ENCODE results near the gene DAB1.

DNA sequence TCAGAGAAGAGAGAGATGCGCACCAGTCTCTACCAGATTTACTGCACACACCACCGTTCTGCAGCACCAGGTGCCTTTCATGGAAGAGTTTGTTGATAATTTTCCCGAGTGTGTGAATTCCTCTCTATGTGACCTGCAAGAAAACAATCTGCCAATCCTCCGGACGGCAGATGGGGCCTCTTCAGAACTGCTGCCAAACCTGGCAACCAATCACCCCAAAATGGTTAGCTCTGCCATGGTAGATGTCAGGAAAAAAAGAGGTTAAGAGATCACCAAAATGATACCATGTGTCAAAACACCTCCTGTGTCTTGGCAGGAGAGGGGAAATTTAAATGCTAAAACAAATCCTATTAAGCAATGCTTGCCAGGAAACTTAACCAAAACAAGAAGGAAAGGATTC is 96.5 kb downstream of the DAB1 start:
- TF ChIP-seq BCL11A (IDR thresholded peaks at IDR 0.05; ENCODE audit: low read depth in 2 of 2, low read length in 2 of 2) (no peak), EP300 (IDR thresholded peaks at IDR 0.05; ENCODE audit: borderline replicate concordance in 1 of 2, low read depth in 2 of 2, low read length in 2 of 2) (no peak), SRF (IDR thresholded peaks at IDR 0.05; ENCODE audit: low read depth, low read length) (no peak), POLR2AphosphoS5 (IDR thresholded peaks at IDR 0.05; ENCODE audit: low read depth, low read length) (no peak), EGR1 (IDR thresholded peaks at IDR 0.05; ENCODE audit: borderline replicate concordance, low read depth, low read length) (no peak), YY1 (IDR thresholded peaks at IDR 0.05; ENCODE audit: low read depth, low read length) (no peak), TAF1 (IDR thresholded peaks at IDR 0.05; ENCODE audit: low read depth, low read length) (no peak), TEAD4 (IDR thresholded peaks at IDR 0.05; ENCODE audit: low read depth, low read length) (no peak), RAD21 (IDR thresholded peaks at IDR 0.05 in 1 of 2, conservative IDR thresholded peaks at IDR 0.05 in 1 of 2; ENCODE audit: low read depth in 2 of 2, low read length in 2 of 2) (no peak), RXRA (IDR thresholded peaks at IDR 0.05; ENCODE audit: insufficient read depth, low read depth, low read length) (no peak), SIN3A (conservative IDR thresholded peaks at IDR 0.05 in 1 of 2, IDR thresholded peaks at IDR 0.05 in 1 of 2; ENCODE audit: low read depth in 1 of 2, low read length in 2 of 2) (no peak)
- TF ChIP-seq, protein P1, sequence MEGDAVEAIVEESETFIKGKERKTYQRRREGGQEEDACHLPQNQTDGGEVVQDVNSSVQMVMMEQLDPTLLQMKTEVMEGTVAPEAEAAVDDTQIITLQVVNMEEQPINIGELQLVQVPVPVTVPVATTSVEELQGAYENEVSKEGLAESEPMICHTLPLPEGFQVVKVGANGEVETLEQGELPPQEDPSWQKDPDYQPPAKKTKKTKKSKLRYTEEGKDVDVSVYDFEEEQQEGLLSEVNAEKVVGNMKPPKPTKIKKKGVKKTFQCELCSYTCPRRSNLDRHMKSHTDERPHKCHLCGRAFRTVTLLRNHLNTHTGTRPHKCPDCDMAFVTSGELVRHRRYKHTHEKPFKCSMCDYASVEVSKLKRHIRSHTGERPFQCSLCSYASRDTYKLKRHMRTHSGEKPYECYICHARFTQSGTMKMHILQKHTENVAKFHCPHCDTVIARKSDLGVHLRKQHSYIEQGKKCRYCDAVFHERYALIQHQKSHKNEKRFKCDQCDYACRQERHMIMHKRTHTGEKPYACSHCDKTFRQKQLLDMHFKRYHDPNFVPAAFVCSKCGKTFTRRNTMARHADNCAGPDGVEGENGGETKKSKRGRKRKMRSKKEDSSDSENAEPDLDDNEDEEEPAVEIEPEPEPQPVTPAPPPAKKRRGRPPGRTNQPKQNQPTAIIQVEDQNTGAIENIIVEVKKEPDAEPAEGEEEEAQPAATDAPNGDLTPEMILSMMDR (IDR thresholded peaks at IDR 0.05; ENCODE audit: control extremely low read depth in 1 of 3, insufficient read depth in 1 of 3, low read depth in 1 of 3, low read length in 3 of 3) = no peak
- TF ChIP-seq, protein P2, sequence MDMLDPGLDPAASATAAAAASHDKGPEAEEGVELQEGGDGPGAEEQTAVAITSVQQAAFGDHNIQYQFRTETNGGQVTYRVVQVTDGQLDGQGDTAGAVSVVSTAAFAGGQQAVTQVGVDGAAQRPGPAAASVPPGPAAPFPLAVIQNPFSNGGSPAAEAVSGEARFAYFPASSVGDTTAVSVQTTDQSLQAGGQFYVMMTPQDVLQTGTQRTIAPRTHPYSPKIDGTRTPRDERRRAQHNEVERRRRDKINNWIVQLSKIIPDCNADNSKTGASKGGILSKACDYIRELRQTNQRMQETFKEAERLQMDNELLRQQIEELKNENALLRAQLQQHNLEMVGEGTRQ (IDR thresholded peaks at IDR 0.05; ENCODE audit: low read length) = no peak

Measured in H1 (cell line).